ENCODE measurements around the gene DIP2C.

DNA sequence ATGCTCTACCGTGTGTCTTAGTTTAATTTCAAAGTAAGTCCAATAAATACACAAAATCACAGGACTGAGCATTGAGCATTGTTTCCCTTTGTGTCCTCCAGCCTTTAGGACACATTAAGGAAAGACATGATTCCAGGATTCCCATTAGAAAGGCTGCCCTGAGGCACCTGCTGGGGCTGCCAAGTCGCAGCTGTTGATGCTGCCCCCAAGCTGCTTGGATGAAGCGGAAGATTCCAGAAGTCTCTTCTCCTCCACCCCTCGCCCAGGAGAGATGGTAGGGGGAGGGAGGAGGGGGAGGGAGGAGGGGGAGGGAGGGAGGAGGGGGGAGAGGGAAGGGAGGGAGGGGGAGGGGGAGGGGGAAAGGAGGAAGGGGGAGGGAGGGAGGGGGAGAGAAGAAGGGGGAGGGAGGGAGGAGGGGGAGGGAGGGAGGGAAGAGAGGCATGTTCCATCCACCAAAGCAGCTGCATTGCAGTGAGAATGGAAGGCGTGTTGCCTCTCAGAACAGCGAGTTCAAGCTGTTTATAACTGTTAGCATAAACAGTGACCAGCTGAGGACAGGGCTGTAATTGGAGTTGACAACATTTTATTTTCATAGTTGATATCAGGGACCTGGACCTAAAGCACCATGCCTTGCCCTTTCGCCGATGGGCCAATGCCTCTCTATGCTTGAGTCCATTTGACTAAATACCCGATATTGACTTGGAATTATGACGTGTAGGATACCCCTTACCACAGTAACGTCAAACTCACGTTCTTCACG is 67.3 kb downstream of the DIP2C start:
- TF ChIP-seq, protein P1, sequence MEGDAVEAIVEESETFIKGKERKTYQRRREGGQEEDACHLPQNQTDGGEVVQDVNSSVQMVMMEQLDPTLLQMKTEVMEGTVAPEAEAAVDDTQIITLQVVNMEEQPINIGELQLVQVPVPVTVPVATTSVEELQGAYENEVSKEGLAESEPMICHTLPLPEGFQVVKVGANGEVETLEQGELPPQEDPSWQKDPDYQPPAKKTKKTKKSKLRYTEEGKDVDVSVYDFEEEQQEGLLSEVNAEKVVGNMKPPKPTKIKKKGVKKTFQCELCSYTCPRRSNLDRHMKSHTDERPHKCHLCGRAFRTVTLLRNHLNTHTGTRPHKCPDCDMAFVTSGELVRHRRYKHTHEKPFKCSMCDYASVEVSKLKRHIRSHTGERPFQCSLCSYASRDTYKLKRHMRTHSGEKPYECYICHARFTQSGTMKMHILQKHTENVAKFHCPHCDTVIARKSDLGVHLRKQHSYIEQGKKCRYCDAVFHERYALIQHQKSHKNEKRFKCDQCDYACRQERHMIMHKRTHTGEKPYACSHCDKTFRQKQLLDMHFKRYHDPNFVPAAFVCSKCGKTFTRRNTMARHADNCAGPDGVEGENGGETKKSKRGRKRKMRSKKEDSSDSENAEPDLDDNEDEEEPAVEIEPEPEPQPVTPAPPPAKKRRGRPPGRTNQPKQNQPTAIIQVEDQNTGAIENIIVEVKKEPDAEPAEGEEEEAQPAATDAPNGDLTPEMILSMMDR (IDR thresholded peaks at IDR 0.05): no peak
- no peak for TF ChIP-seq POLR2A (IDR thresholded peaks at IDR 0.05)
